ENCODE results near the gene OSBP2.

- TF ChIP-seq, protein P1, sequence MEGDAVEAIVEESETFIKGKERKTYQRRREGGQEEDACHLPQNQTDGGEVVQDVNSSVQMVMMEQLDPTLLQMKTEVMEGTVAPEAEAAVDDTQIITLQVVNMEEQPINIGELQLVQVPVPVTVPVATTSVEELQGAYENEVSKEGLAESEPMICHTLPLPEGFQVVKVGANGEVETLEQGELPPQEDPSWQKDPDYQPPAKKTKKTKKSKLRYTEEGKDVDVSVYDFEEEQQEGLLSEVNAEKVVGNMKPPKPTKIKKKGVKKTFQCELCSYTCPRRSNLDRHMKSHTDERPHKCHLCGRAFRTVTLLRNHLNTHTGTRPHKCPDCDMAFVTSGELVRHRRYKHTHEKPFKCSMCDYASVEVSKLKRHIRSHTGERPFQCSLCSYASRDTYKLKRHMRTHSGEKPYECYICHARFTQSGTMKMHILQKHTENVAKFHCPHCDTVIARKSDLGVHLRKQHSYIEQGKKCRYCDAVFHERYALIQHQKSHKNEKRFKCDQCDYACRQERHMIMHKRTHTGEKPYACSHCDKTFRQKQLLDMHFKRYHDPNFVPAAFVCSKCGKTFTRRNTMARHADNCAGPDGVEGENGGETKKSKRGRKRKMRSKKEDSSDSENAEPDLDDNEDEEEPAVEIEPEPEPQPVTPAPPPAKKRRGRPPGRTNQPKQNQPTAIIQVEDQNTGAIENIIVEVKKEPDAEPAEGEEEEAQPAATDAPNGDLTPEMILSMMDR (IDR thresholded peaks at IDR 0.05): no peak
- TF ChIP-seq POLR2A (IDR thresholded peaks at IDR 0.05): no peak
These were observed 47.9 kb downstream of the OSBP2 start for GRCh38 chr22:30742291-30743256.

All from tibial nerve (tissue), 3 donors.